Tibial nerve (tissue), 4 donors: ENCODE measurements around the gene TRNT1. TPM values are rescaled to one million over a fixed set of nuclear protein-coding genes. Genes with fewer than 3 reads are reported as not detected.

Experiments used
- DNase-seq, 2 donors: peaks; one replicate each; pipeline ENCODE4 v3.0.0-alpha.2; 2019; ENCODE audit warnings: low spot score in 2 of 2
- H3K27ac ChIP-seq, 4 donors: fragments of 200-600 bp; sonication (generic) in 3 of 4; one replicate each; pipeline ENCODE4 v1.5.1; 2017 to 2019; ENCODE audit warnings: mild to moderate bottlenecking in 1 of 4
- H3K27me3 ChIP-seq, 2 donors: fragments of 200-600 bp; sonication (generic) in 1 of 2; one replicate each; pipeline versions ENCODE4 v1.5.1 to v1.6.0; 2017 to 2019
- H3K36me3 ChIP-seq, 3 donors: fragments of 200-600 bp; sonication (generic); one replicate each; pipeline ENCODE4 v1.5.1; 2018 to 2019
- H3K4me1 ChIP-seq, 4 donors: fragments of 200-600 bp; sonication (generic) in 3 of 4; one replicate each; pipeline ENCODE4 v1.5.1; 2017 to 2019
- H3K4me3 ChIP-seq, 4 donors: fragments of 200-600 bp; sonication (generic) in 3 of 4; one replicate each; pipeline ENCODE4 v1.5.1; 2017 to 2019; ENCODE audit warnings: mild to moderate bottlenecking in 1 of 4, moderate library complexity in 1 of 4
- H3K9me3 ChIP-seq, 4 donors: fragments of 200-600 bp; sonication (generic) in 3 of 4; one replicate each; pipeline ENCODE4 v1.5.1; 2017 to 2019
- EP300 ChIP-seq, 2 donors: sonication (generic); formaldehyde crosslinking; IDR thresholded peaks; one replicate each; pipeline ENCODE4 v1.6.1; 2017; ENCODE audit warnings: antibody characterized with exemption in 2 of 2, mild to moderate bottlenecking in 1 of 2
- POLR2A ChIP-seq, 2 donors: fragments of 450-650 bp; IDR thresholded peaks; one replicate each; pipeline ENCODE4 v1.6.1; 2017; ENCODE audit warnings: antibody characterized with exemption in 2 of 2, mild to moderate bottlenecking in 2 of 2, moderate library complexity in 2 of 2
- WGBS, 2 donors: methylation state at CpG; one replicate each; pipeline ENCODE4 v1.1.5; 2018; 5-methylcytosine and 5-hydroxymethylcytosine counted together
- total RNA-seq, 4 donors: library from RNA; depleted of rRNA; stranded (reverse); fragments of >200 nt; gene quantifications; one replicate each; pipeline ENCODE4 v1.1.0, GENCODE V29; 2016
- TF ChIP-seq, protein P1 (sequence below), 5 experiments: fragments of 200-600 bp in 3 of 5; fragments of 450-650 bp in 2 of 5; sonication (generic) in 3 of 5; IDR thresholded peaks; one replicate each; pipeline ENCODE4 v1.5.1; 2016 to 2019; ENCODE audit warnings: antibody characterized with exemption in 5 of 5, mild to moderate bottlenecking in 3 of 5, moderate library complexity in 2 of 5

The TRNT1 gene
- total RNA-seq, 4 donors from 2014 or later: 12.9 to 25.5 (median 16.5) TPM

- H3K27ac ChIP-seq: no peak overlapping the region
- no peaks in the 10 kb centered on the region for H3K9me3 ChIP-seq
- TF ChIP-seq POLR2A (IDR thresholded peaks at IDR 0.05) (no peak), EP300 (IDR thresholded peaks at IDR 0.05) (no peak)
- TF ChIP-seq, protein P1, sequence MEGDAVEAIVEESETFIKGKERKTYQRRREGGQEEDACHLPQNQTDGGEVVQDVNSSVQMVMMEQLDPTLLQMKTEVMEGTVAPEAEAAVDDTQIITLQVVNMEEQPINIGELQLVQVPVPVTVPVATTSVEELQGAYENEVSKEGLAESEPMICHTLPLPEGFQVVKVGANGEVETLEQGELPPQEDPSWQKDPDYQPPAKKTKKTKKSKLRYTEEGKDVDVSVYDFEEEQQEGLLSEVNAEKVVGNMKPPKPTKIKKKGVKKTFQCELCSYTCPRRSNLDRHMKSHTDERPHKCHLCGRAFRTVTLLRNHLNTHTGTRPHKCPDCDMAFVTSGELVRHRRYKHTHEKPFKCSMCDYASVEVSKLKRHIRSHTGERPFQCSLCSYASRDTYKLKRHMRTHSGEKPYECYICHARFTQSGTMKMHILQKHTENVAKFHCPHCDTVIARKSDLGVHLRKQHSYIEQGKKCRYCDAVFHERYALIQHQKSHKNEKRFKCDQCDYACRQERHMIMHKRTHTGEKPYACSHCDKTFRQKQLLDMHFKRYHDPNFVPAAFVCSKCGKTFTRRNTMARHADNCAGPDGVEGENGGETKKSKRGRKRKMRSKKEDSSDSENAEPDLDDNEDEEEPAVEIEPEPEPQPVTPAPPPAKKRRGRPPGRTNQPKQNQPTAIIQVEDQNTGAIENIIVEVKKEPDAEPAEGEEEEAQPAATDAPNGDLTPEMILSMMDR (IDR thresholded peaks at IDR 0.05): no peak
- no peak overlapping the region for H3K4me3 ChIP-seq
- WGBS, 2 donors: 90 to 91% methylated on average over 8 of the region's 8 CpGs
- H3K4me1 ChIP-seq: peaks cover 0 to 32% (median 0%) of the 10 kb centered on the region in 4 donors
- no peak for DNase-seq
- no peaks in the 10 kb centered on the region for H3K27me3 ChIP-seq
- peaks cover 0 to 67% (median 0%) of the 10 kb centered on the region in 3 donors for H3K36me3 ChIP-seq
These were observed 30.7 kb downstream of the TRNT1 start for GRCh38 chr3:3157484-3157883.

GRCh38 chr3:3160826-3161225 lies 34.1 kb downstream of the TRNT1 start:
- peak overlapping the region in 2 of 4 donors; percentile 31 to 34 for H3K27ac ChIP-seq
- peaks cover 0 to 74% (median 11%) of the 10 kb centered on the region in 3 donors for H3K36me3 ChIP-seq
- DNase-seq: no peak
- WGBS, 2 donors: 22 to 28% methylated on average over 2 of the region's 2 CpGs
- no peak overlapping the region for H3K4me3 ChIP-seq
- TF ChIP-seq EP300 (IDR thresholded peaks at IDR 0.05) (no peak), POLR2A (IDR thresholded peaks at IDR 0.05) (no peak)
- TF ChIP-seq, protein P1 (IDR thresholded peaks at IDR 0.05): no peak
- H3K9me3 ChIP-seq: peaks cover 0 to 7% (median 0%) of the 10 kb centered on the region in 4 donors
- H3K27me3 ChIP-seq: no peaks in the 10 kb centered on the region
- H3K4me1 ChIP-seq: peaks cover 0 to 23% (median 0%) of the 10 kb centered on the region in 4 donors

- WGBS, 2 donors: 62 to 63% methylated on average over 3 of the region's 3 CpGs
- Histone ChIP-seq H3K9me3 (peaks cover 0 to 7% (median 0%) of the 10 kb centered on the region in 4 donors), H3K36me3 (peaks cover 0 to 74% (median 18%) of the 10 kb centered on the region in 3 donors), H3K27ac (no peak overlapping the region), H3K4me3 (no peak overlapping the region), H3K4me1 (peaks cover 0 to 17% (median 0%) of the 10 kb centered on the region in 4 donors), H3K27me3 (no peaks in the 10 kb centered on the region)
- DNase-seq: no peak
- no peak for TF ChIP-seq EP300 (IDR thresholded peaks at IDR 0.05)
- TF ChIP-seq, protein P1 (IDR thresholded peaks at IDR 0.05): no peak
- TF ChIP-seq POLR2A (IDR thresholded peaks at IDR 0.05): no peak
These were observed 38.5 kb downstream of the TRNT1 start for GRCh38 chr3:3165241-3165640.

DNA sequence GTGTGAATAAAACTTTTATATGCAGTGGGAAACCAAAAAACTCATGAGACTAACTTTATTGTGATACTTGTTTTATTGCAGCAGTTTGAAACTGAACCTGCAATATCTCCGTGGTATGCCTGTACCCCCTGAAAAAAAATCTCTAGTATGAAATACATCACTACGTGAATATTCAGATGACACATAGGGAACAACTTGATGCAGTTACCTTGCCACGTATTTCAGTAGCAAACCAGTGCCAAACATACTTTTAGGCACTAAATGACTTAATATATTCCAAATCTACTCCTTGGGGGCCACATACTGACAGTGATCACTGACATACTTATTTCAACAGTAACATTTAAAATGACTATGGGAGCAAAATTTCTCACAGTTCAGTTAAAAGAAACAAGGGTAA lies 38.9 kb downstream of the TRNT1 start:
- DNase-seq: no peak
- Histone ChIP-seq H3K27ac (no peak overlapping the region), H3K4me3 (no peak overlapping the region), H3K9me3 (peaks cover 0 to 7% (median 0%) of the 10 kb centered on the region in 4 donors), H3K4me1 (peaks cover 0 to 13% (median 0%) of the 10 kb centered on the region in 4 donors), H3K36me3 (peaks cover 0 to 78% (median 18%) of the 10 kb centered on the region in 3 donors), H3K27me3 (no peaks in the 10 kb centered on the region)
- WGBS, 2 donors: 94 to 98% methylated on average over 3 of the region's 3 CpGs
- TF ChIP-seq POLR2A (IDR thresholded peaks at IDR 0.05) (no peak), EP300 (IDR thresholded peaks at IDR 0.05) (no peak)
- TF ChIP-seq, protein P1 (IDR thresholded peaks at IDR 0.05): no peak

- TF ChIP-seq EP300 (IDR thresholded peaks at IDR 0.05): no peak
- TF ChIP-seq, protein P1 (IDR thresholded peaks at IDR 0.05): peak in 1 of 5 experiments; percentile 10
- no peak for DNase-seq
- Histone ChIP-seq H3K4me3 (no peak overlapping the region), H3K4me1 (peaks cover 0 to 31% (median 5%) of the 10 kb centered on the region in 4 donors), H3K27ac (no peak overlapping the region), H3K9me3 (no peaks in the 10 kb centered on the region), H3K27me3 (no peaks in the 10 kb centered on the region), H3K36me3 (peaks cover 0 to 89% (median 27%) of the 10 kb centered on the region in 3 donors)
- 53 to 54% methylated on average over 5 of the region's 5 CpGs for WGBS, 2 donors
These were observed 44.3 kb downstream of the TRNT1 start for GRCh38 chr3:3170998-3171397.
